ENCODE results near the gene NCK2.

The NCK2 gene

DNA sequence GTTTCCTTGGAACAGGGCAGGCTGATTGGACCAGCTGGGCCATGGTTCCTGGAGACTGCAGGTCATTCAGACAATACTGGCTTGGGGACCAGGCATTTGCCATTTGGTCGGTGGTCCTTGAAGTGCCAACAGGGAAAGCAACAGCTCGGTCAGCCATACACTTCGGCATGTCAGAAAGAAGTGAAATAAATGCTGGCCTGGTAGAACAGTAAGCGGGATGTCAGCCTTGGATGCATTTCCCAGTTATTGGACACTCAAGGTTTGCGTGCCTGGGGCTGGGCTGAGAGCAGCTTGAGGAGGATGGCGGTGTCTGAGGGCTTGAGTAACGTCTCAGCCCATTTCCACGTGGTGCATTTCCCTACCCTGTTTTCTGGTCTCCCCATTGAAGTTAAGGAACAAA, 75.4 kb downstream of the NCK2 start:
- DNase-seq: no peak

DNA sequence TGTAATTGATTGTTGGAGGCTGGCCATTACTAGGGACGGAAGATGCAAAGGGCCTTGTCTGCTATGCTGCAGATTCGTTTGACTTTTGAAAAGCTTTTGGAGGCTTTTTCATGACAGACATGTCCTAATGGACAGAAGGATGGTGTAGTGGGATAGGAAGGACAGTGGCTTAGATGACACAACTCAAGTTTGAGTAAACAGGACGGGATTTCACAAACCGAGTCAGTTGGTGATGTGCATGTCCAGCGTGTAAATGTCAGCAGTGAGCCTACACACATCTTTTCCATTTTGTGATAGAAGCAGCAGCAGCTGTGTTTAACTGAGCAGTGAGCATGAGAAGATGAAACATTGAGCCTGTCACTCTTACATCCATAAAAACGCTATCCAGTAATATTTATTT, 76.0 kb downstream of the NCK2 start:
- DNase-seq: no peak

DNA sequence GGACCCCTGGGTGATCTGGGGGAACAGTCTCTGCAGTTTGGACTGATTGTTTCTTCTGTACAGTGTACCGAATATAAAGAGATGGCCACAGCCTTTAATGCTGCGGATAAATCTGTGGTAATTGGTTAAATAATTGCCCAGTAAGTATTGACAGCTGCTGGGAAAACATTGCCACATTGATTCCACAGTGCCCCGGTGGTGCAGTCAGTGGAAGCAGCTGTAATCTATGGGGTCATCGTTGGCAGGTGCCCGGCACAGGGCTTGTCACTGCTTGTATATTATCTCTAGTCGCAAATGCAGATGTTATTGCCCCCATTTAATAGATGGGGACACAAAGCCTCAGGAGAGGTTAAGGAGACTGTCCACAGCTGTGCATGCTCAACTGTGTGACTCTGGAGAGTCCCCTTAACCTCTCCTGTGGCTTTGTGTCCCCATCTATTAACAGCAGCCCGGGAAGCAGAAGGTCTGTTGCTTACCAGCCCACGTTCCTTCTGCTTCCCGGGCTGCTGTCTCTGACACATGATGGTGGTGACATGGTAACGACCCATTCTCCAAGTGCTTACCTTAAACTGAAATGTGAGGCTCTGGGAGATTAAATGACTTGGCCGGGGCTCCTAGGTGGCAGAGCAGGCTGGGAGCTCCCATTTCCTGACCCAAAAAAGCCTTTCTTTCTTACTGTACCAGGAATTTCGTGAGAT, 76.9 kb downstream of the NCK2 start:
- no peak for DNase-seq

DNA sequence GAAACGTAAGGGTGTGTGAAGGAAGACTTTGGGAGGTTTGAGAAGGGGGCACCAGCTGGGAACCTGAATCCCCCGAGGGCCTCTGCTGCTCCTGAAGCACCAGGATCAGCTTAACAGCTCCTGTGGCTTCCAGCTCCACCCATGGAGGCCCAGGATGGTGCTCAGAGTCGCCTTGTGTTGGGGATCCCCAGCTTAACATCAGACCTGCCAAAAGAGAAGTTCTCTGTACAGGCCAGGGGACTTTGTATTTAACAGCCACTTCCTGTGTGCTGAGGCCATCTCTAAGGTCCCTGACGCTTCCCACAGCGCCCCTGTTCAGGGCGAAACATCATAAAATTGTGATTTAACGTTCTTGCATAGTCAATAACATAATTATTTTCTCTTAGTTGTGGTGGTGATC, 77.5 kb downstream of the NCK2 start:
- DNase-seq: no peak

DNA sequence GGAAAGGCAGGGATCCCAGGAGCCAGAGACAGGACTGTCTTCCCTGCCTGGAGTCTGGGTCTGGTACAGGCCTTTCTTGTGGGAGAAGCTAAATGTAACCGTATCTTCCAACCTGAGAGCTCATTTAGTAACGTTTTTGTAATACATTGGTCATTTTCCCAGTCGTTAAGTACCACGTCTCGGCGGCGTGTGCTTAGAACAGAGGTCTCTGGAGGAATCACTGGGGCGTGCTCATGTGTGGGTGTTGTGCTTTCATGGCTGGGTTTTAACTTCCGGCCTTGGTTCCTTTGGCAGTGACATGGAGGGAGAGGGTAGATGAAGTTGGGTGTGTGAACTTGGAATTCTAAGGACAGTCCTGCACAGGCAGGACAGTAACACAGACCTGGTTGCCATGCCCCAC, 79.7 kb downstream of the NCK2 start:
- no peak for DNase-seq

DNA sequence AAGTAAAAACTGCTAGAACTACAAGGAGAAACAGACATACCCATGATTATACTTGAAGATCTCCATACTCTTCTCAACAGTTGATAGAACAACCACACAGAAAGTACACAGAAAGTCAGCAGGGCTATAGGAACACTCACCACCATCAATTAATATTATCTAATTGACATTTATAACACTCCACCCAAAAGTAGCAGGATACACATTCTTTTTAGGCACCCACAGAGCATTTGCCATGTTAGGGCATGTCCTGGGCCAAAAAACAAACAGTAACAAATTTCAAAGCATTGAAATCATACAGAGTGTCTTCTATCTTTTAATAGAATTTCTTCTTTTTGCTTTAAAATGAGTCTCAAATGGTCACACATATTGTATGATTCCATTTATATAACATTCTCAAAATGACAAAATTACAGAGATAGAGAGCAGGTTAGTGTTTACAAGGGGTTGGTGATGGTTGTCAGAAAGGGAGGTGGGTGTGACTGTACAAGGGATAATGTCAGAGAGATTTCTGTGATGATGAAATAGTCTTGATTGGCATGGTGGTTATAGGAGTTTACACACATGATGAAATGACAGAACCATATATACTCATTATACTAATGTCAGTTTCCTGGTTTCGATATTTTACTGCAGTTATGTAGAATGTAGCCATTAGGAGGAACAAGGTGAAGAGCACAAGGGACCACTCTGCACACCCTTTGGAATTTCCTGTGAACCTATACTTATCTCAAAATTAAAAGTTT, 82.8 kb downstream of the NCK2 start:
- DNase-seq: no peak

DNA sequence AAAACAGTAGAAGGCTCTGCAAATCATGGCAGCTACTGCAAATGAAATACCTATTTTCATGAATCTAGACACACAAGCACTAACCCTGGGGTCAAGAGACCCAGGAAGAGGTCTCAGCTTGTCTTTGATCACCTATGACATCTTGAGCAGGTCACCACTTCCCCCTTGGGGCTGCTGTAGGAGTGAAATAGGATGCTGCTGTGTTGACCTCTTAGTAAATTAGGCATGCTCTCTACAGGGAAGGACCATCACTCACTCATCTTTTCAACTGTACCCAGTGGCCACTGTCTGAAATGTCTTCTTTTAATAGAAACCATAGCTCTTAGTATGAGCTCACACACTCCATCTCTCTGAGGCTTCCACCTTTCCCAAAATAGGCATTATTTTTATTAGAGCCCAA, 83.8 kb downstream of the NCK2 start:
- DNase-seq: no peak

DNA sequence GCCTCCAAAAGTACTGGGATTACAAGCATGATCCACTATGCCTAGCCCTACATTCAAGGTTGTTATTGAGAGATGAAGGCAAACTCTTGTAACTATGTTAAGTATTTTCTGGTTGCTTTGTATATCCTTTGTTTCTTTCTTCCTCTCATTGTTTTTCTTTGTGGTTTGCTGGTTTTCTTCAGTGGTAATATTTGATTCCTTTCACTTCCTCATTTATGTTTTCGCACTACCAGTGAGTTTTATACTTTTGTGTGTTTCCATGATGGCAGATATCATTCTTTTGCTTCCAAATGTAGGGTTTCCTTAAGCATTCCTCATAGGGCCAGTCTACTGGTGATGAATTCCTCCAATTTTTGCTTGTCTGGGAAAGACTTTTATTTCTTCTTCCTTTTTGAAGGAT, 90.2 kb downstream of the NCK2 start:
- DNase-seq: no peak

DNA sequence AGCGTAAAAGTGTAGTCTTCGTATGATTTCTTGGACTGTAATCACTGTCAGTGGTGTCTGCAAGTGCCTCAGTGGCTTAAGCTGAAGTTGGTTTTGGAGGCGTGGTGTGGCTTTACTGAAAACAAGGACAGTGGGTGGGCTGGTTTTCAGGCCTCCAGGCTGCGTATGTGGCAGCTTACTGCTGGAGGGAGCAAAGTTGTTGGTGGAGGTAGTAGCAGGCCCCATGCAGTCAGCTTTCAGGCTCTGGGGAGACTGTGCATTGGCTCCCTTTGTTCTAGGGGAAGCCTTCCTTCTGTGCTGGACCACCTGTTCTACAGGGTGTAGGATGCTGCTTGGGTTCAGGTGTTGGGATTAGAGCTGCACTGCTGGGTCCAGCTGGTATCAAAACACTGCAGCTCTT, 91.6 kb downstream of the NCK2 start:
- no peak for DNase-seq

DNA sequence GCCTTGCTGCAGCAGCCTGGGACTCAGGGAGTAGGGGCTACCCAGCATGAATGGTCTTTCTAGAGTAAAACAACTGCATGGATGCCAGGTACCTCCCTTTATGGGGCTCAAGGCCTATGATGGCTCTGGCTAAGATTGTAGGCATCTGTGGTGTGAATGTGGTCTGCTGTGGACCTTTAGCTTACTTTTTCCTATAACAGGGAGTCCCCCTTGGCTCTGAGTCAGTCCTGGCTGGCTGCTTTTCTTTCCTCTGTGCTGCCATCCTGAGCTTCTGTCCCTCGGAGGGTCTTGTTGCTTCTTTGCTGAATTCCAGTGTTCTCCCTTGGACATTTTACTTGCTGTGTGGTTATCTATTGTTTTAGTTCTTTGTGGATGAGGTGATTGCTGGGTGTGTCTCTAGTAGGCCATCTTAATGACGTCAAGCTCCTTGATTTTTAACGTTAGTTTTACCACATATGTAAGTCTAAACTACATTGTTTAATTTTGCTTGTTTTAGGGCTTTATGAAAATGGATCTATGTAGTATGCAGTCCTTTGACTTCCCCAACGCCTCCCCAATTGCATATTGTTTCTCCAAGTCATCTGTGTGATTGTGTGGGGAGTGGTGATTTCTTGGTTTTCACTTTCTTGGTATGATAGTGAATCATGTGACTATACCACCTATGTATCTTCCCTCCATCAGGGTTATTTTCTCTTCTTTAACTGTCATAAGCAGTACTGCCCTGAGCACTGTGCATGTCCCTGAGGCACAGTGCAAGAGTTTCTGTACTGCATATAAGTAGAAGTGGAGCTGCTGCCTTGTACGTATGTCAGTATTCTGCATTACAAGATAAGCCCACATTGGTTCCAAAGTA, 92.4 kb downstream of the NCK2 start:
- no peak for DNase-seq

DNA sequence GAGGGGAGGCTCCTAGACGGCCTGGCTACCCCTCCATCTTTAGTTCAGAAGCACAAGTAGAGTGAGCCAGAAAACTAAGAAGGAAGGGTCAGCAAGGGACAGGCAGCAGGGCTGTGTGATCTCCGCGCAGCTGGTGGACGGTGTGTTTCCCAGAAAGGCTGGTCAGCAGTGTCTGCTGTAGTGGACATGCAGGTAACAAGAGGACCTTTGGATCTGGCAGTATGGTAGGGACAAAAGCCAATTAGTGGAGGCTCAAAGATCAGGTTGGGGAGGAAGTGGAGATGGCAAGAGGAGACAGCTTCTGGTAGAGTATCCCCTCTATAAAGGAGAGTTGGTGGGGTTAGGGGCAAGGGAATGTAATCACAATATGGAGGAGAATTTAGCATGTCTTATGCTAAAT, 95.1 kb downstream of the NCK2 start:
- no peak for DNase-seq

DNA sequence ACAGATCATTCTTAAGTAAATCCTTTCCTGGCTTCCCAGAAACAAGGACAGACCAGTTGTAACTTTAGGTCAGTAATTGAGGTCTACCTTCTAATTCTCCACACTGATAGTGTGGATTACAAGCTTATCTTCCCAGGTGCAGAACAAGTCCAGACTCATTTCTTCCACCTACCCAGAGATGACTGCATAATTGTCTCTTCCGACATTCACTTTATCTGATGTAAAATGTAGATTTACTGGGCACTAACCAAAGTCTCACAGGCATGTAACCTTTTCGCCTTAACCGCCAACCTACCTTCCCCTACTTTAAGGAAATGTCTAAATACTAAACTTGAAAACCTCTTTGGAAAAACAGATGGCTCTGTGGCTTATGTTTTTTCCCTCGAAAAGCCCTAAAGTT, 96.2 kb downstream of the NCK2 start:
- no peak for DNase-seq

DNA sequence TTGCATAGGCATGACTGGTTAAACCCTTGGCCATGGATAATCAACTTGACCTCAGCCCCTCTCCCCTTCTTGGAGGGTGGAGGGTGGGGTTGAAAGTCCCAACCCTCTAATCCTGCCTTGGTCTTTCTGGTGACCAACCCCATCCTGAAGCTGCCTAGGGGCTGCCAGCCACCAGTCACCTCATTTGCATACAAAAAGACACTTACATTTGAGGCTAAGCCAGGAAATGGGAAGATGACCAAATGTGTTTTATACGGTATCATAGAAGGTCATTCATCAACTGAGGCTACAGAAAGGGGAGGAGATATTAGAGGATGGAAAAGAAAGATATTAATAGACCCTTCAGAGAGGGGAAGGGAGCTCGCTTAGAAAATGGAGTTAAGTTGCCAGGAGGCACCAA, 96.8 kb downstream of the NCK2 start:
- no peak for DNase-seq

DNA sequence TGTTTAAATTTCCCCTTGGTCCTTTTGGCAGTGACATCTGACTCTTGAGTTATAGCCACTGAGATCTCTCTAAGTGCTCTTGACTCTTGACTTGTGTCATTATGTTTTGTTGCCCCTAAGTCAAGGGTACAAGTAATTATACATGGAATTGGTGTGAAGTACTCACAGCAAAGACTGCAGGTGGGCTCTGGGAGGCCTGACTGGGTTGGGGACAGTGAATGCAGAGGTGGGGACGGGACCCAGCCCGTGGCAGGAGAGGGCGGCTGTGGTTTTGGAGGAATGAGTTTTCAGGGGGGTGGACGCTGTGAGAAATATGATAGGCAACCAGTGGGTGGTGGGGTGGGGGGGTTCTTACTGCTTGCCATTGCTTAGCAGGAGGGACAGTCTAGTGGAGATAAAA, 97.8 kb downstream of the NCK2 start:
- DNase-seq: no peak

DNA sequence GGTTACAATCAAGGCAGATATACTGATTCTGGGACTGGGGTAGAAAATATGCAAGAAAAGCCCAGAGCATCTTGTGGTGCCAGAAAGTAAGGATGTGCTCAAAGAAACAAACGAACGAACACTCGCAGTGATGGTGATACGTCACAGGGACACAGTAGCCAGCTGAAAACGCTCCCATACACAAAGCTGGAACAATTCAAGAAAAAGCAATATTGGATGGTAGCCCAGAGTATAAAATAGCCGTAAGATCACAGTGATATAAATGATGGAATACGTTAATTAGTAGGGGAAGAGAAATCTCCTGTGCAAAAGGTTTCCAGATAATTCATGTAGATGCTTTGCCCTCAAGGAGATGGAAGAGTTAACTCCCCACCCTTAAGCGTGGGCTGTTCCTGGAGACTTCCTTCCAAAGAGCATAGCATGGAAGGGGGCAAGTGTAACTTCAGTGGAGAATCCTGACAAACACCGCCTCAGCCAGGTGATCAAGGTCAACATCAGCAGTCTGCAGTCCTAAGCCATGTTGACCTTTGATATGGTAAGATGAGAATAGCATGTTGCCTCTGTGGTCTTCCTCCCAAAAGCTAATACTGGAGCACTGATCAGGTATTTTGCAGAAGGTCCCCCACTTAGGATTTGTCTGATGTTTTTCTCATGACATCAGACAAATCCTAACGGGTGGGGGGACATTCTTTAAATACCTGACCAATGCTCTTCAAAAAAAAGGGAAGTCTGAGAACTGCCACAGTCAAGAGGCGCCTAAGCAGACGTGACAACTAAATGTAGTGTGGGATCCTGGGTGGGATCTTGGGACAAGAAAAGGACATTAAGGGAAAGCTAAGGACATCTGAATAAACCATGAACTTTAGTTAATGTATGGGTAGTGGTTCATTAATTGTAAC, 99.0 kb downstream of the NCK2 start:
- DNase-seq: no peak

DNA sequence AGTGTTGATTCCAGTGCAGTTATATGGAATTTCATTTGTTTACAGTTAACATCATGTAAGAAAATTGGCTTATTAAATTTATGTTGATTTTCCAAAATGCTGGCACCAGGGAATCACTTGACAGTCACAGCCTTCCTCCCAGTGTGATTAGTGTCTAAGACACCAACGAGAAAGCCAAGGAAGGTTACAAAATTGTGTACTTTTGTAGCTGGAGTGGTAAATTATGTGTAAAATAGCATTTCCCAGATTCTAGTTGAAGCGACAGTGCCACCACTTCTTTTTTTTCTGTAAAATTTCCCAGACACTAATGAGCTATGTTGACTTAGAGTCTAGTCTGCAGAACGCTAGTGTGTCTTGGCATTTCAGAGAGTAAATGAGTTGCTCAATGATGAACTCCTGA, 101.3 kb downstream of the NCK2 start:
- DNase-seq: no peak

DNA sequence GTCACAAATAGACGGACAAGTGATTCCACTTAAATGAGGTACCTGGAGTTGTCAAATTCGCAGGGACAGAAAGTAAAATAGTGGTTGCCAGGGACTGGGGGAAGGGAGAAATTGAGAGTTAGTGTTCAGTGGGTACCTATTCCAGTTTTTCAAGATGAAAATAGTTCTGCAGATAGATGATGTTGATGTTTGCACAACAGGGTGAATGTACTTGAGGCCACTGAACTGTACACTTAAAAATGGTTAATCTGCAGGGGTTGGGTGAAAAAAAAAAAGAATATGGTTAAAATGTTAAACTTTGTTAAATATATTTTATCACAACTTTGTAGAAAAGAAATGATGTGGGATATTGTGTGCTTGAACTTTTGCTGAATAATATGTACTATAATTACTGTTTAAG, 102.3 kb downstream of the NCK2 start:
- DNase-seq: no peak

DNA sequence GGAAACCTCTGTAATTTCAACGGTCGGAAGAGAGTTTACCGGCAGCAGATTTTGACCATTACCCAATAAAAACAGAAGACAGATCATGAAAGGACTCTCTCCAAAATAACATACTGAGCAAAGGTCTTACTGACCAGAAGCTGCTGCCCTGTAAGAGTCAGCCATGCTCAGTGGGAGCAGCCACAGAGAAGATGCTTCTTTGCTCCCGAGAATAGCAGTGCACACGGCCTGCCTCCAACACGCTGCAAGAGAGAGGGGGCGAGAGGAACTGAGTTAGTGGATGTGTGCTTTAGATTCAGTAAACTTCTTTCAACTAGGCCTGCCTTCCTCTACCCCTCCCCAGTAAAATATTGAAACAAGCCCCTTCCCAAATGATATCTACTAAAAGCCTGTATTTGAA, 103.7 kb downstream of the NCK2 start:
- no peak for DNase-seq

DNA sequence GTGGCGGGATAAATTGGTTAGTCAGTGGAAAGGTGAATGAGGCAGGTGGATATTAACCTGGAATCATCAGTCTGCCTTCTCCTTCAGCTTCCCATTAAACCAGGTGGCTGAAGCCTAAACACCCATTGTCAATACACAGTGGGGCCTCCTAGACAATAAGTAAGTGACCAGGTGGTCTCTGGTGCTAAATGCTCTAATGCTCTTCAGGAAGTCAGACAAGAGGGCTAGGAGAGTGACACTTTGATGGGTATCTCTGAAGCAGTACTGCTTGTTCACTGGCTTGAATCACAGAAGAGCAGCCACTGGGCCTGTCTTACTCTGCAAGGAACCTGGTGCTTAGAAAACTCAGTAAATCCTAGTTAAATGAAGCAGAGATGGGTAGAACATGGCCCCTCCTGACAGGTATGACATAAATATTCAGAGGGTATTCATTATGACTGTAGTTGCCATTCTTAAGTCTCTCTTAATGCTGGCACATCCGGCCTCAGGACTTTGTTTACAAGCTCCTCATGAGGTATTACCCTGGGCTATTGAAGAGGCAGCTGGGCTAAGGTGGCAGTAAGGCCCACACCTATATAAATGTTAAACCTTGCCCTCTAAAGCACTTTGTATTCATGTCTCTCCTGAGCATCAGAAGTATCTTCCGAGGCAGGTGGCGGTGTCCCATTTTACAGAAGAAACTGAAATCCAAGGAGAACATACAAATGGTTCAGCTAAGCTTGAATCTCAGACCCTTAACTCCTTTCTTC, 104.9 kb downstream of the NCK2 start:
- no peak for DNase-seq

DNA sequence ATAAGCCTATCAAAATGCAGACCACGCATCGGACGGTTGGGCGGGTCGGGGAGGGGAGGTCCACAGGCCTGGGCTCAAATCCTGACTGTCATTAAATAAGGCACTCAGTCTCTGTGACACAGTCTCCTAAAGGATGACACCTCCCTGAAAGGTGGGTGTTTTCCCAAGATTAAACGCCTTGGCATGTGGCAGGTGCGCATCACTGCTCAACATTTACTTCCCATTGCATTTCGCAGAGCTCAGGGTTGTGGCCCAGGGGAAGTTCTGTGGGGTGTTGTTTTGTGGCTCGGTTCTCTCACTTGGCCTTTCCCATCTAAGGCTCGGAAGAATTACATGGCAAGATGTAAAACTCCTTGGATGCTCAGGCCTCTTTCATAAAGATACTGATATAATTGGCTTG, 107.4 kb downstream of the NCK2 start:
- DNase-seq: no peak

DNA sequence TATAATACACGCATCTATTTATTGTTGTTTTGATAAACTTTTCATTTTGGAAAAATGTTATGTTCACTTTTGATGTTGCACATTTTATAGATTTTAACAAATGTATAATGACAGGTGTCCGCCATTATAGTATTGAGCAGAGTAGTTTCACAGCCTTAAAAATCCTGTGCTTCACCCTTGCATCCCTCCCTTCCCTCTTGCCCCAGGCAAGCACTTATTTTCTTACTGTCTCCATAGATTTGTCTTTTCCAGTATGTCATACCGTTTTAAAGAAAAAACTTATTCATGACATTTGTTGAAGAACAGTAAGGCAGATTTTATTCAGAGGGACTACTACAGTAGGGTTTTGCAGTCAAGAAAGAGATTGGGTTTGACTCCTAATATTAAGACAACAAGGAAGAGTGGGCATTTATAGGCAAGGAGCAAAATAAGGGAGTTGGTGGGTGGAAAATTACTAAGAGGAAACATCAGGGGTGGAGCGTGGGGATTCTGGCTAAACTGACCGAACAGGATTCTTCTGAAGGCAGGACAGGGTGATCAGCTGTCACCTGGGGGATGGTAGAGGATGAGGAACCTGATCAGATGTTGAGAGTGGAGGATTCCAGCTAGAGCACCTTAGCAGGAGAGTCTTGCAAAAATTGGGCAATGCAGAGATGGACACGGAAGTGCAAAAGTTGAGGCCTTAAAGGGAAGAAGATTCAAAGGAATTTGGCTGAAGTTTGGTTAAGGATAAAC, 108.8 kb downstream of the NCK2 start:
- DNase-seq: no peak
